K562 (cell line): ENCODE results near the gene RHOF. TPM values are rescaled to one million over a fixed set of nuclear protein-coding genes. Genes with fewer than 3 reads are reported as not detected.

ENCODE experiments used
- ETV1 ChIP-seq: fragments of 450-650 bp; conservative IDR thresholded peaks from 2 replicates; pipeline ENCODE4 v1.6.1; 2016; ENCODE audit warnings: missing genetic modification characterization, control low read depth, low read depth, missing compliant biosample characterization
- NFXL1 ChIP-seq: fragments of 450-650 bp; formaldehyde crosslinking; IDR thresholded peaks from 2 replicates; pipeline ENCODE4 v1.4.0; 2021; ENCODE audit warnings: mild to moderate bottlenecking
- RBM34 ChIP-seq: fragments of 200-400 bp; formaldehyde crosslinking; IDR thresholded peaks from 2 replicates; pipeline ENCODE4 v1.6.1; 2018; ENCODE audit warnings: low read length, borderline replicate concordance; ENCODE audit not compliant: insufficient read depth
- ZNF507 ChIP-seq: conservative IDR thresholded peaks from 2 replicates; pipeline ENCODE4 v1.6.1; 2017; ENCODE audit warnings: missing genetic modification characterization, missing compliant biosample characterization
- ZNF551 ChIP-seq: fragments of 250-450 bp; sonication (Bioruptor Pico); IDR thresholded peaks from 2 replicates; pipeline ENCODE4 v1.5.0; 2021; ENCODE audit warnings: mild to moderate bottlenecking, moderate library complexity
- polyA plus RNA-seq, 8 experiments: library from polyadenylated mRNA; depleted of rRNA in 4 of 8; stranded (reverse) in 5 of 8; unstranded in 3 of 8; fragments of >200 nt; fragmentation: Nextera tagmentation in 2 of 8; fragmentation: Illumina TruSeq in 1 of 8; extraction: Ambion mirVana in 2 of 8; extraction: Trizol in 1 of 8; gene quantifications; 2 replicates each; pipeline versions ENCODE4 v1.2.1 to v1.2.3, GENCODE V29; 2011 to 2014; ENCODE audit warnings: inconsistent platforms in 1 of 8, missing spikeins in 1 of 8
- total RNA-seq, 7 experiments: library from RNA; depleted of rRNA in 6 of 7; stranded (reverse); fragments of >200 nt in 6 of 7; fragmentation: Illumina TruSeq in 2 of 7; extraction: Trizol in 2 of 7; gene quantifications; 2 replicates each; pipeline versions ENCODE4 v1.2.1 to v1.2.3, GENCODE V29; 2011 to 2021; ENCODE audit warnings: low replicate concordance in 1 of 7
- TF ChIP-seq, protein P1 (sequence below): fragments of 450-650 bp; formaldehyde crosslinking; conservative IDR thresholded peaks from 2 replicates; pipeline ENCODE4 v1.4.0; 2022; ENCODE audit warnings: mild to moderate bottlenecking, missing genetic modification characterization
- TF ChIP-seq, protein P2 (sequence below), 2 experiments: fragments of 450-650 bp; conservative IDR thresholded peaks; 2 replicates each; pipeline ENCODE4 v1.6.1; 2017; ENCODE audit warnings: mild to moderate bottlenecking in 2 of 2, moderate library complexity in 2 of 2
- TF ChIP-seq, protein P3 (sequence below): sonication (generic); formaldehyde crosslinking; IDR thresholded peaks from 2 replicates; pipeline ENCODE4 v1.8.0; 2023; ENCODE audit warnings: mild to moderate bottlenecking, missing genetic modification reagents
- TF ChIP-seq, protein P4 (sequence below): fragments of 150-350 bp; IDR thresholded peaks from 2 replicates; pipeline ENCODE4 v1.6.1; 2014; ENCODE audit warnings: low read depth, mild to moderate bottlenecking, low read length, borderline replicate concordance
- TF ChIP-seq, protein P5 (sequence below): fragments of 200-800 bp; sonication (Bioruptor generic); IDR thresholded peaks from 2 replicates; pipeline ENCODE4 v1.6.1; 2016; ENCODE audit warnings: missing genetic modification characterization, missing compliant biosample characterization

The RHOF gene
- total and polyA plus RNA-seq, 9 of the 15 experiments (the other 6 are each of a cell fraction or from before 2014, with no cell fraction given): 0.13 to 10.1 (median 4.0) TPM

DNA sequence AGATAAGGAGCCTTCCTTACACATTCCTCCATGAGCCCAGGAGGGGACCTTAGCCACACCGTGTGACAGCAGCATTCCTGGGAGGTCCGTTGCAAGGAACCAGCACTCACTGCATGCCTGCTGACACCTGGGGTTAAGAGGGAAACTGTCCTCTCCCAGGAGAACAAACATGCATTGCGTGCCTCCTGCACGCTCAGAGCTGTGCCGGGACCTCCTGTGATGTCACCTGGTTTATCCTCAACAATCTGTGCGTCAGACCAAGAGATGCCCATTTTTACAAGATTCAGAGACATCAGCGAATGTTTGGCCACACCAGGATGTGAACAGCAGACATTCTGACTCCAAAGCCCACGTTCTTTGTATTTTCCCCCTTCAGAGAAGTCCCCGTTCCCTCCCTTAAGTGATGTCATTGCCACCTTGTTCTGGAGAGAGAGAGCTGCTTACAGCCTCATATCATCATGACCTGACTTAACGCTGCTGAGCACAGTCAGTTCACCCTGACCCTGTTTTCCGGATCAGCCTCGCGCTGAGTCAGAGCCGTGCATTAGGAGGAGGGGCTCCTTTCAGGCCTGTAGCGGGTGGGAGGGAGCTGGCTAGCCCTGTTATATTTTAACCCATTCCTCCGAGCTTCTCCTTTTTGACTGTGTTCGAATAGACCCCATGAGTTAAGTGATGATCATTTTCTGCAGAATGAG is 44.8 kb downstream of the RHOF start (continued):
- TF ChIP-seq, protein P1, sequence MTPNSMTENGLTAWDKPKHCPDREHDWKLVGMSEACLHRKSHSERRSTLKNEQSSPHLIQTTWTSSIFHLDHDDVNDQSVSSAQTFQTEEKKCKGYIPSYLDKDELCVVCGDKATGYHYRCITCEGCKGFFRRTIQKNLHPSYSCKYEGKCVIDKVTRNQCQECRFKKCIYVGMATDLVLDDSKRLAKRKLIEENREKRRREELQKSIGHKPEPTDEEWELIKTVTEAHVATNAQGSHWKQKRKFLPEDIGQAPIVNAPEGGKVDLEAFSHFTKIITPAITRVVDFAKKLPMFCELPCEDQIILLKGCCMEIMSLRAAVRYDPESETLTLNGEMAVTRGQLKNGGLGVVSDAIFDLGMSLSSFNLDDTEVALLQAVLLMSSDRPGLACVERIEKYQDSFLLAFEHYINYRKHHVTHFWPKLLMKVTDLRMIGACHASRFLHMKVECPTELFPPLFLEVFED (CRISPR knock-in tag): no peak
- TF ChIP-seq, protein P2, sequence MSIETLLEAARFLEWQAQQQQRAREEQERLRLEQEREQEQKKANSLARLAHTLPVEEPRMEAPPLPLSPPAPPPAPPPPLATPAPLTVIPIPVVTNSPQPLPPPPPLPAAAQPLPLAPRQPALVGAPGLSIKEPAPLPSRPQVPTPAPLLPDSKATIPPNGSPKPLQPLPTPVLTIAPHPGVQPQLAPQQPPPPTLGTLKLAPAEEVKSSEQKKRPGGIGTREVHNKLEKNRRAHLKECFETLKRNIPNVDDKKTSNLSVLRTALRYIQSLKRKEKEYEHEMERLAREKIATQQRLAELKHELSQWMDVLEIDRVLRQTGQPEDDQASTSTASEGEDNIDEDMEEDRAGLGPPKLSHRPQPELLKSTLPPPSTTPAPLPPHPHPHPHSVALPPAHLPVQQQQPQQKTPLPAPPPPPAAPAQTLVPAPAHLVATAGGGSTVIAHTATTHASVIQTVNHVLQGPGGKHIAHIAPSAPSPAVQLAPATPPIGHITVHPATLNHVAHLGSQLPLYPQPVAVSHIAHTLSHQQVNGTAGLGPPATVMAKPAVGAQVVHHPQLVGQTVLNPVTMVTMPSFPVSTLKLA (conservative IDR thresholded peaks at IDR 0.05): peak in 1 of 2 experiments; percentile 76; a peak in 2 of 4 replicates
- TF ChIP-seq ZNF507: no peak
- TF ChIP-seq ZNF551 (CRISPR knock-in tag): no peak
- TF ChIP-seq NFXL1 (CRISPR knock-in tag): no peak
- TF ChIP-seq RBM34: no peak
- TF ChIP-seq, protein P3, sequence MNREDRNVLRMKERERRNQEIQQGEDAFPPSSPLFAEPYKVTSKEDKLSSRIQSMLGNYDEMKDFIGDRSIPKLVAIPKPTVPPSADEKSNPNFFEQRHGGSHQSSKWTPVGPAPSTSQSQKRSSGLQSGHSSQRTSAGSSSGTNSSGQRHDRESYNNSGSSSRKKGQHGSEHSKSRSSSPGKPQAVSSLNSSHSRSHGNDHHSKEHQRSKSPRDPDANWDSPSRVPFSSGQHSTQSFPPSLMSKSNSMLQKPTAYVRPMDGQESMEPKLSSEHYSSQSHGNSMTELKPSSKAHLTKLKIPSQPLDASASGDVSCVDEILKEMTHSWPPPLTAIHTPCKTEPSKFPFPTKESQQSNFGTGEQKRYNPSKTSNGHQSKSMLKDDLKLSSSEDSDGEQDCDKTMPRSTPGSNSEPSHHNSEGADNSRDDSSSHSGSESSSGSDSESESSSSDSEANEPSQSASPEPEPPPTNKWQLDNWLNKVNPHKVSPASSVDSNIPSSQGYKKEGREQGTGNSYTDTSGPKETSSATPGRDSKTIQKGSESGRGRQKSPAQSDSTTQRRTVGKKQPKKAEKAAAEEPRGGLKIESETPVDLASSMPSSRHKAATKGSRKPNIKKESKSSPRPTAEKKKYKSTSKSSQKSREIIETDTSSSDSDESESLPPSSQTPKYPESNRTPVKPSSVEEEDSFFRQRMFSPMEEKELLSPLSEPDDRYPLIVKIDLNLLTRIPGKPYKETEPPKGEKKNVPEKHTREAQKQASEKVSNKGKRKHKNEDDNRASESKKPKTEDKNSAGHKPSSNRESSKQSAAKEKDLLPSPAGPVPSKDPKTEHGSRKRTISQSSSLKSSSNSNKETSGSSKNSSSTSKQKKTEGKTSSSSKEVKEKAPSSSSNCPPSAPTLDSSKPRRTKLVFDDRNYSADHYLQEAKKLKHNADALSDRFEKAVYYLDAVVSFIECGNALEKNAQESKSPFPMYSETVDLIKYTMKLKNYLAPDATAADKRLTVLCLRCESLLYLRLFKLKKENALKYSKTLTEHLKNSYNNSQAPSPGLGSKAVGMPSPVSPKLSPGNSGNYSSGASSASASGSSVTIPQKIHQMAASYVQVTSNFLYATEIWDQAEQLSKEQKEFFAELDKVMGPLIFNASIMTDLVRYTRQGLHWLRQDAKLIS: no peak
- TF ChIP-seq, protein P4, sequence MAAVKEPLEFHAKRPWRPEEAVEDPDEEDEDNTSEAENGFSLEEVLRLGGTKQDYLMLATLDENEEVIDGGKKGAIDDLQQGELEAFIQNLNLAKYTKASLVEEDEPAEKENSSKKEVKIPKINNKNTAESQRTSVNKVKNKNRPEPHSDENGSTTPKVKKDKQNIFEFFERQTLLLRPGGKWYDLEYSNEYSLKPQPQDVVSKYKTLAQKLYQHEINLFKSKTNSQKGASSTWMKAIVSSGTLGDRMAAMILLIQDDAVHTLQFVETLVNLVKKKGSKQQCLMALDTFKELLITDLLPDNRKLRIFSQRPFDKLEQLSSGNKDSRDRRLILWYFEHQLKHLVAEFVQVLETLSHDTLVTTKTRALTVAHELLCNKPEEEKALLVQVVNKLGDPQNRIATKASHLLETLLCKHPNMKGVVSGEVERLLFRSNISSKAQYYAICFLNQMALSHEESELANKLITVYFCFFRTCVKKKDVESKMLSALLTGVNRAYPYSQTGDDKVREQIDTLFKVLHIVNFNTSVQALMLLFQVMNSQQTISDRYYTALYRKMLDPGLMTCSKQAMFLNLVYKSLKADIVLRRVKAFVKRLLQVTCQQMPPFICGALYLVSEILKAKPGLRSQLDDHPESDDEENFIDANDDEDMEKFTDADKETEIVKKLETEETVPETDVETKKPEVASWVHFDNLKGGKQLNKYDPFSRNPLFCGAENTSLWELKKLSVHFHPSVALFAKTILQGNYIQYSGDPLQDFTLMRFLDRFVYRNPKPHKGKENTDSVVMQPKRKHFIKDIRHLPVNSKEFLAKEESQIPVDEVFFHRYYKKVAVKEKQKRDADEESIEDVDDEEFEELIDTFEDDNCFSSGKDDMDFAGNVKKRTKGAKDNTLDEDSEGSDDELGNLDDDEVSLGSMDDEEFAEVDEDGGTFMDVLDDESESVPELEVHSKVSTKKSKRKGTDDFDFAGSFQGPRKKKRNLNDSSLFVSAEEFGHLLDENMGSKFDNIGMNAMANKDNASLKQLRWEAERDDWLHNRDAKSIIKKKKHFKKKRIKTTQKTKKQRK: no peak
- TF ChIP-seq ETV1 (tag): peak; percentile 58
- TF ChIP-seq, protein P5, sequence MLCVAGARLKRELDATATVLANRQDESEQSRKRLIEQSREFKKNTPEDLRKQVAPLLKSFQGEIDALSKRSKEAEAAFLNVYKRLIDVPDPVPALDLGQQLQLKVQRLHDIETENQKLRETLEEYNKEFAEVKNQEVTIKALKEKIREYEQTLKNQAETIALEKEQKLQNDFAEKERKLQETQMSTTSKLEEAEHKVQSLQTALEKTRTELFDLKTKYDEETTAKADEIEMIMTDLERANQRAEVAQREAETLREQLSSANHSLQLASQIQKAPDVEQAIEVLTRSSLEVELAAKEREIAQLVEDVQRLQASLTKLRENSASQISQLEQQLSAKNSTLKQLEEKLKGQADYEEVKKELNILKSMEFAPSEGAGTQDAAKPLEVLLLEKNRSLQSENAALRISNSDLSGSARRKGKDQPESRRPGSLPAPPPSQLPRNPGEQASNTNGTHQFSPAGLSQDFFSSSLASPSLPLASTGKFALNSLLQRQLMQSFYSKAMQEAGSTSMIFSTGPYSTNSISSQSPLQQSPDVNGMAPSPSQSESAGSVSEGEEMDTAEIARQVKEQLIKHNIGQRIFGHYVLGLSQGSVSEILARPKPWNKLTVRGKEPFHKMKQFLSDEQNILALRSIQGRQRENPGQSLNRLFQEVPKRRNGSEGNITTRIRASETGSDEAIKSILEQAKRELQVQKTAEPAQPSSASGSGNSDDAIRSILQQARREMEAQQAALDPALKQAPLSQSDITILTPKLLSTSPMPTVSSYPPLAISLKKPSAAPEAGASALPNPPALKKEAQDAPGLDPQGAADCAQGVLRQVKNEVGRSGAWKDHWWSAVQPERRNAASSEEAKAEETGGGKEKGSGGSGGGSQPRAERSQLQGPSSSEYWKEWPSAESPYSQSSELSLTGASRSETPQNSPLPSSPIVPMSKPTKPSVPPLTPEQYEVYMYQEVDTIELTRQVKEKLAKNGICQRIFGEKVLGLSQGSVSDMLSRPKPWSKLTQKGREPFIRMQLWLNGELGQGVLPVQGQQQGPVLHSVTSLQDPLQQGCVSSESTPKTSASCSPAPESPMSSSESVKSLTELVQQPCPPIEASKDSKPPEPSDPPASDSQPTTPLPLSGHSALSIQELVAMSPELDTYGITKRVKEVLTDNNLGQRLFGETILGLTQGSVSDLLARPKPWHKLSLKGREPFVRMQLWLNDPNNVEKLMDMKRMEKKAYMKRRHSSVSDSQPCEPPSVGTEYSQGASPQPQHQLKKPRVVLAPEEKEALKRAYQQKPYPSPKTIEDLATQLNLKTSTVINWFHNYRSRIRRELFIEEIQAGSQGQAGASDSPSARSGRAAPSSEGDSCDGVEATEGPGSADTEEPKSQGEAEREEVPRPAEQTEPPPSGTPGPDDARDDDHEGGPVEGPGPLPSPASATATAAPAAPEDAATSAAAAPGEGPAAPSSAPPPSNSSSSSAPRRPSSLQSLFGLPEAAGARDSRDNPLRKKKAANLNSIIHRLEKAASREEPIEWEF: no peak
